ENCODE results near the gene PHRF1.

PHRF1 gene

GRCh38 chr11:551596-551995 lies 24.7 kb upstream of the PHRF1 start:
- no peak overlapping the region for H3K9ac ChIP-seq
- no peaks in the 10 kb centered on the region; the same call in 1 of the 2 replicates for H3K36me3 ChIP-seq
- no peaks in the 10 kb centered on the region for H3K9me3 ChIP-seq
- peaks cover 4% of the 10 kb centered on the region for H4K20me1 ChIP-seq
- H3K27ac ChIP-seq = no peak overlapping the region
- H3K27me3 ChIP-seq = peaks cover 15% of the 10 kb centered on the region
- H3K4me1 ChIP-seq = peaks cover 43% of the 10 kb centered on the region
- TF ChIP-seq Cebpa-rat (IDR thresholded peaks at IDR 0.05) = no peak
- H3K4me2 ChIP-seq = no peak overlapping the region
- no peak overlapping the region for H3K4me3 ChIP-seq

- H3K4me3 ChIP-seq = no peak overlapping the region
- H3K27ac ChIP-seq = no peak overlapping the region
These were observed 22.9 kb upstream of the PHRF1 start for GRCh38 chr11:553083-553987.

GRCh38 chr11:553988-554340 lies 22.3 kb upstream of the PHRF1 start:
- H3K27me3 ChIP-seq = peaks cover 39% of the 10 kb centered on the region
- peak overlapping the region; percentile 2; the same call in 1 of the 2 replicates for H3K27ac ChIP-seq
- H3K4me1 ChIP-seq = peaks cover 47% of the 10 kb centered on the region
- H4K20me1 ChIP-seq = peaks cover 19% of the 10 kb centered on the region
- H3K9ac ChIP-seq = no peak overlapping the region
- no peak overlapping the region for H3K4me3 ChIP-seq
- H3K4me2 ChIP-seq = peak overlapping the region; percentile 68
- TF ChIP-seq Cebpa-rat (IDR thresholded peaks at IDR 0.05) = no peak
- no peaks in the 10 kb centered on the region; the same call in 1 of the 2 replicates for H3K36me3 ChIP-seq
- no peaks in the 10 kb centered on the region for H3K9me3 ChIP-seq

More at GRCh38 chr11:553083-553987, 22.9 kb upstream of the PHRF1 start:
- Histone ChIP-seq H3K4me2 (peak overlapping the region; percentile 68; the same call in 1 of the 2 replicates), H4K20me1 (peaks cover 19% of the 10 kb centered on the region), H3K36me3 (no peaks in the 10 kb centered on the region; the same call in 1 of the 2 replicates), H3K4me1 (peaks cover 48% of the 10 kb centered on the region), H3K9me3 (no peaks in the 10 kb centered on the region), H3K9ac (no peak overlapping the region), H3K27me3 (peaks cover 32% of the 10 kb centered on the region)
- no peak for TF ChIP-seq Cebpa-rat (IDR thresholded peaks at IDR 0.05)

- peaks cover 44% of the 10 kb centered on the region for H3K27me3 ChIP-seq
These were observed 21.6 kb upstream of the PHRF1 start for GRCh38 chr11:554428-555226.

GRCh38 chr11:555227-555779 lies 21.0 kb upstream of the PHRF1 start:
- H3K4me3 ChIP-seq = peak overlapping the region; percentile 65
- H3K4me1 ChIP-seq = peaks cover 52% of the 10 kb centered on the region
- H3K27ac ChIP-seq = peak overlapping the region; percentile 13; the same call in 1 of the 2 replicates
- peaks cover 44% of the 10 kb centered on the region for H3K27me3 ChIP-seq
- no peaks in the 10 kb centered on the region; the same call in 1 of the 2 replicates for H3K36me3 ChIP-seq
- H3K9ac ChIP-seq = 0 out of 2 replicates have a peak overlapping the region, but pooled peaks have one; percentile 48
- no peak for TF ChIP-seq Cebpa-rat (IDR thresholded peaks at IDR 0.05)
- H4K20me1 ChIP-seq = peaks cover 19% of the 10 kb centered on the region
- peak overlapping the region; percentile 98 for H3K4me2 ChIP-seq
- H3K9me3 ChIP-seq = no peaks in the 10 kb centered on the region

More at GRCh38 chr11:554428-555226, 21.6 kb upstream of the PHRF1 start:
- Histone ChIP-seq H3K9me3 (no peaks in the 10 kb centered on the region), H4K20me1 (peaks cover 19% of the 10 kb centered on the region), H3K4me1 (peaks cover 45% of the 10 kb centered on the region), H3K4me2 (peak overlapping the region; percentile 98), H3K9ac (no peak overlapping the region), H3K36me3 (no peaks in the 10 kb centered on the region; the same call in 1 of the 2 replicates), H3K4me3 (peak overlapping the region; percentile 65; the same call in 1 of the 2 replicates), H3K27ac (peak overlapping the region; percentile 2; the same call in 1 of the 2 replicates)
- no peak for TF ChIP-seq Cebpa-rat (IDR thresholded peaks at IDR 0.05)

- TF ChIP-seq Cebpa-rat (IDR thresholded peaks at IDR 0.05) = no peak
- Histone ChIP-seq H4K20me1 (peaks cover 20% of the 10 kb centered on the region), H3K4me1 (peaks cover 53% of the 10 kb centered on the region), H3K36me3 (no peaks in the 10 kb centered on the region), H3K27me3 (peaks cover 44% of the 10 kb centered on the region), H3K9ac (0 out of 2 replicates have a peak overlapping the region, but pooled peaks have one; percentile 48), H3K9me3 (no peaks in the 10 kb centered on the region), H3K4me3 (peak overlapping the region; percentile 65), H3K4me2 (peak overlapping the region; percentile 98), H3K27ac (0 out of 2 replicates have a peak overlapping the region, but pooled peaks have one; percentile 13)
These were observed 20.2 kb upstream of the PHRF1 start for GRCh38 chr11:555780-556661.

- H3K4me3 ChIP-seq = peak overlapping the region; percentile 65
- H4K20me1 ChIP-seq = peaks cover 27% of the 10 kb centered on the region
- no peaks in the 10 kb centered on the region for H3K36me3 ChIP-seq
- no peaks in the 10 kb centered on the region for H3K9me3 ChIP-seq
- no peak for TF ChIP-seq Cebpa-rat (IDR thresholded peaks at IDR 0.05)
- no peak overlapping the region for H3K27ac ChIP-seq
- peak overlapping the region; percentile 98 for H3K4me2 ChIP-seq
- H3K9ac ChIP-seq = no peak overlapping the region
- peaks cover 58% of the 10 kb centered on the region for H3K4me1 ChIP-seq
- H3K27me3 ChIP-seq = peaks cover 44% of the 10 kb centered on the region
These were observed 19.5 kb upstream of the PHRF1 start for GRCh38 chr11:556662-557256.
